Type B pancreatic cell (in vitro differentiated cells): ENCODE results near the gene TMEM121B. TPM values are rescaled to one million over a fixed set of nuclear protein-coding genes. Genes with fewer than 3 reads are reported as not detected.

Experiments used
- DNase-seq: peaks from one replicate; pipeline ENCODE4 v3.0.0; 2021; ENCODE audit warnings: mixed read lengths; ENCODE audit not compliant: unreplicated experiment; ENCODE audit errors: extremely low spot score
- H3K27ac Mint-ChIP-seq: 2 replicates; pipeline ENCODE4 v1.8.0; 2021; ENCODE audit warnings: mild to moderate bottlenecking, mixed read lengths
- H3K27me3 Mint-ChIP-seq: 2 replicates; pipeline ENCODE4 v1.8.0; 2021; ENCODE audit warnings: mixed read lengths
- H3K36me3 Mint-ChIP-seq: 2 replicates; pipeline ENCODE4 v1.8.0; 2021; ENCODE audit warnings: mixed read lengths
- H3K4me1 Mint-ChIP-seq: one replicate; pipeline ENCODE4 v1.8.0; 2021; ENCODE audit warnings: mixed read lengths; ENCODE audit not compliant: unreplicated experiment
- H3K4me3 Mint-ChIP-seq: 2 replicates; pipeline ENCODE4 v1.8.0; 2021; ENCODE audit warnings: mild to moderate bottlenecking, mixed read lengths
- H3K9me3 Mint-ChIP-seq: 2 replicates; pipeline ENCODE4 v1.8.0; 2021; ENCODE audit warnings: mixed read lengths
- CTCF ChIP-seq: fragments of 200-600 bp; sonication (generic); conservative IDR thresholded peaks from 2 replicates; pipeline ENCODE4 v1.5.0; 2021; ENCODE audit warnings: antibody characterized with exemption, mild to moderate bottlenecking
- total RNA-seq: library from RNA; stranded (reverse); gene quantifications from 2 replicates; pipeline ENCODE4 v1.2.1, GENCODE V29; 2021; ENCODE audit warnings: low replicate concordance

The TMEM121B gene
- total RNA-seq, 1 donor from 2014 or later = 2.9 TPM

- Mint-ChIP-seq H3K27me3 (peaks cover 50% of the 10 kb centered on the region), H3K36me3 (no peaks in the 10 kb centered on the region), H3K4me3 (no peak overlapping the region), H3K4me1 (no peaks in the 10 kb centered on the region), H3K9me3 (no peaks in the 10 kb centered on the region), H3K27ac (no peak overlapping the region)
- no peak for TF ChIP-seq CTCF
- DNase-seq = no peak
Observed at GRCh38 chr22:17120711-17121232, 388 bp downstream of the TMEM121B start.

GRCh38 chr22:17120281-17120680, 879 bp downstream of the TMEM121B start:
- DNase-seq = peak; percentile 79
- H3K27me3 Mint-ChIP-seq = peaks cover 50% of the 10 kb centered on the region
- no peak overlapping the region for H3K4me3 Mint-ChIP-seq
- no peak for TF ChIP-seq CTCF
- no peaks in the 10 kb centered on the region for H3K9me3 Mint-ChIP-seq
- no peaks in the 10 kb centered on the region for H3K4me1 Mint-ChIP-seq
- H3K36me3 Mint-ChIP-seq = no peaks in the 10 kb centered on the region
- H3K27ac Mint-ChIP-seq = no peak overlapping the region

GRCh38 chr22:17119481-17120202, 1.5 kb downstream of the TMEM121B start:
- peak; percentile 67 for TF ChIP-seq CTCF
- H3K9me3 Mint-ChIP-seq = no peaks in the 10 kb centered on the region

GRCh38 chr22:17118342-17118741, 2.8 kb downstream of the TMEM121B start:
- H3K27me3 Mint-ChIP-seq = peaks cover 46% of the 10 kb centered on the region
- DNase-seq = no peak
- H3K4me3 Mint-ChIP-seq = peak overlapping the region; percentile 78
- TF ChIP-seq CTCF = no peak
- H3K9me3 Mint-ChIP-seq = no peaks in the 10 kb centered on the region
- no peaks in the 10 kb centered on the region for H3K36me3 Mint-ChIP-seq
- no peak overlapping the region for H3K27ac Mint-ChIP-seq
- H3K4me1 Mint-ChIP-seq = no peaks in the 10 kb centered on the region

More at GRCh38 chr22:17119481-17120202, 1.5 kb downstream of the TMEM121B start:
- peak overlapping the region; percentile 39 for H3K4me3 Mint-ChIP-seq
- H3K4me1 Mint-ChIP-seq = no peaks in the 10 kb centered on the region
- H3K36me3 Mint-ChIP-seq = no peaks in the 10 kb centered on the region
- peaks cover 47% of the 10 kb centered on the region for H3K27me3 Mint-ChIP-seq
- no peak for DNase-seq
- H3K27ac Mint-ChIP-seq = no peak overlapping the region

GRCh38 chr22:17117890-17118289, 3.3 kb downstream of the TMEM121B start:
- no peak for TF ChIP-seq CTCF
- no peak for DNase-seq
- Mint-ChIP-seq H3K27me3 (peaks cover 46% of the 10 kb centered on the region), H3K4me1 (no peaks in the 10 kb centered on the region), H3K9me3 (no peaks in the 10 kb centered on the region), H3K4me3 (peak overlapping the region; percentile 78), H3K36me3 (no peaks in the 10 kb centered on the region), H3K27ac (no peak overlapping the region)
